HG03378 (cell line): Measurements from ENCODE around the gene CD300LF.

Experiments
- ATAC-seq: cut with Tn5 transposase; IDR thresholded peaks from one replicate; pipeline ENCODE4 v1.9.1; 2021; ENCODE audit warnings: mild to moderate bottlenecking, moderate library complexity; ENCODE audit not compliant: unreplicated experiment

The CD300LF gene

DNA sequence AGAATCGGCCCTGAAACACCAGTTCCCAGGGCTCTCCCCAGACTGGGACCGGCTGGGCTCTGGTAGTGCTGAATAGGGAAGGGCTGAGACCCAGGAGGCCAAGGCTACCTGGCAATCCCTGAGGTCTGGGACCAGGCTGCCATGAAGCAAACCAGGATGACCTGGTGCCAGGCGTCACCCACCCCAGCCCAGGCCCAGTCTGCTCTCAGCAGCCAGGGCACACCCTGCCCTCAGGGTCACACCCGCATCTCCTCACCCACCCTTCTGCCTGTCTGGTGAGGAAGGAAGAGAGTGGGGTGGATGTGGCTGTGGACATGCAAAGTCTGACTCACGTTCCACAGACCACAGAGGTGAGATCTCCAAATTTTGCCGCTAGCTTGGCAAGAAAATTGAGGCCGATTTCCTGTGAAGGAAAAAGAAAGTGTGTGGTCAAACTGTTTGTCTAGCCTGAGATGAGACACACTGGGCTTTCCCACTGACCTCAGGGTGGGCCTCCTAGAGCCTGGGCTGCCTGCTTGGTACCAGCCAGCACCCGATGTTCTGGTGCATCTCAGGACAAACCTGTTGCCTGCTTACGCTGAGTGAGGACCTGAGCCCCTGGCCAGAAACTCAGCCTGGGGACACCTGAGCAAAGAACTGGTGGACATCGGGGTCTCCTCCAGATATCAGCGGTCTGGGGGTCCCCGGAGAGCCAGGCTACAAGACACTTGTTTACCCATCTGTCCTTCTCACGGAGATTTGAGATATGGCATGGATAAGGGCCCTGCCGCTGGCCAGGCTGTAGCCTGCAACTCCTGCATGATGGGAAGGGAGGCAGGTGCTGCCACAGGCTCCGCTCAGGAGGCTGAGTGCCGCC is 18.0 kb upstream of the CD300LF start:
- ATAC-seq = no peak

DNA sequence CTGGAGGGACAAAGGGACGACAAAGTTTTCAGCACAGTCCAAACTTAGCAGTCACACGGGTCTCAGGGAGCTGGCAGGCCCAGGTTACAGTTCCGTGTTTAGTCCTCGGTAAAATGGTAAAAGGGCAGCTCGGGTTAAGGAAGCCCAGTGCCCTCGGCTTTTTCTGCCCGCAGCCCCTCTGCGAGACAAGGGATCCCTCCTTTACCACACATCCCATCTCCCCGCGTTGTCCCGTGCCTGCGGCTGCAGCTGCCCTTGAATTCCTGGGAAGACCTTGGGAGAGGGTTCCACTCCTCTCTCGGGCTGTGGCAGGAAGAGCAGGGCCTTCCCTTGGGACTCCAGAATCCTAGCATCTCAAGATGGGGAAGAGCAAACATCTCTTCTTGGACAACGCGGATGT is 17.1 kb upstream of the CD300LF start:
- ATAC-seq = no peak

- ATAC-seq = no peak
Measured at GRCh38 chr17:74729368-74729767, 16.6 kb upstream of the CD300LF start.

DNA sequence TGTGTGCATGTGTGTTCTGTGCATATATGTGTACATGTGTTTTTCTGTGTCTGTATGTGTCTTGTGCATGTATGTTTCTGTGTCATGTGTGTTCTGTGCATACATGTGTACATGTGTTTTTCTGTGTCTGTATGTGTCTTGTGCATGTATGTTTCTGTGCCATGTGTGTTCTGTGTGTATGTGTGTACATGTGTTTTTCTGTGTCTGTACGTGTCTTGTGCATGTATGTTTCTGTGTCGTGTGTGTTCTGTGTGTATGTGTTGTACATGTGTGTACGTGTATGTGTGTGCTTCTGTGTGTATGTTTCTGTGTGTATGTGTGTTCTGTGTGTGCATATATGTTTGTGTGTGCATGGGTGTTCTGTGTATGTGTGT is 16.0 kb upstream of the CD300LF start:
- ATAC-seq = no peak

DNA sequence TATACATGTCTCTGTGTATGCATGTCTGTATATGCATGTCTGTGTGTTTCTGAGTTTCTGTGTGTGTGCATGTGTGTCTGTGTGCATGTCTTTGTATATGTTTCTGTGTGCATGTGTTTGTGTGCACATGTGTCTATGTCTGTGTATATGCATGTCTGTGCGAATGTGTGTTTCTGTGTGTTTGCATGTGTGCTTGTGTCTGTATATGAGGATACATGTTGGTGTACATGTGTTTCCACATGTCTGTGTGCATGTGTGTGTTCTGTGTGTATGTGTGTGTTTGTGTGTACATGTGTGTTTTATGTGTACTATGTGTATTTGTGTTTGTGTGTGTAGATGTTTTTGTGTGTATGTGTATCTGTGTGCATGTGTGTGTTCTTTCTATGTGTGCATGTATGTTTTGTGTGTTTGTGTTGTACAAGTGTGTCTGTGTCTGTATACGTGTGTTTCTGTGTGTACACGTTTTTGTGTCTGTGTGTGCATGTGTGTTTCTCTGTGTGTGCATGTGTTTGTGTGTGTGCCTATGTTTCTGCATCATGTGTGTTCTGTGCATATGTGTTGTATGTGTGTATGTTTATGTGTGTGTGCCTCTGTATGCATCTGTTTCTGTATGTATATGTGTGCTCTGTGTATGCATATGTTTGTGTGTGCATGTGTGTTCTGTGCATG is 15.4 kb upstream of the CD300LF start:
- ATAC-seq = no peak

- no peak for ATAC-seq
Measured at GRCh38 chr17:74725111-74725510, 12.4 kb upstream of the CD300LF start.

DNA sequence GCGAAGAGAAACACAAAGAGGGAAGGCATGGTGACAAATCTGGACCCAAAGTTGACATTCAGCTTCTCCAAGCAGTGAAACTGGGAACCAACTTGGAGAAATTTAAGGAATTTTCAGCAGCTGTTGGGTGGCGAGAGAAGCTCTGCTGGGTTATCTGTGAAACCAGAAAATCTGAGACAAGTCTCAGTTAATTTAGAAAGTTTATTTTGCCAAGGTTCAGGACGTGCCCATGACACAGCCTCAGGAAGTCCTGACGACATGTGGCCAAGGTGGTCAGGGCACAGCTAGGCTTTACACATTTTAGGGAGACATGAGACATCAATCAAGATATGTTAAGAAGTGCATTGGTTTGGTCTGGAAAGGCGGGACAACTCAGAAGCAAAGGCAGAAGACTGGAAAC is 11.2 kb upstream of the CD300LF start:
- ATAC-seq = no peak

DNA sequence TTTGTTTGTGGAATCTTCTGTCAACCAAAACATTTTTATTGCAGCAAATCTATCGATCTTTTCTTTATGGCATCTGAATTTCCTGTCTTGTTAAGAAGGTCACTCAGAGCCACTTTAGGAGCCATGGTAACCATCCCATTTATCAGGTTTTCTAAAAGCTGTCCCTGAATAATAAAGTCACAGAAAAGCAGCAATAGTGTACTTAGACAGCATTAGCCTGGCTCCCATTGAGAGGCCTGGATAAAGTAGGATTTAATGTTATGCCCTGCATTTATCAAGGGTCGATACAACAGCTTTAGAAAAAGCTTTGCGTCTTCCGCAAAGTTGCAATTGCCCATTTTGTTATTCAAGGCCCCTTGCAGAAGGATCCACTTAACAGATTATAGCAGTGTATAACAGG is 10.1 kb upstream of the CD300LF start:
- ATAC-seq = no peak

DNA sequence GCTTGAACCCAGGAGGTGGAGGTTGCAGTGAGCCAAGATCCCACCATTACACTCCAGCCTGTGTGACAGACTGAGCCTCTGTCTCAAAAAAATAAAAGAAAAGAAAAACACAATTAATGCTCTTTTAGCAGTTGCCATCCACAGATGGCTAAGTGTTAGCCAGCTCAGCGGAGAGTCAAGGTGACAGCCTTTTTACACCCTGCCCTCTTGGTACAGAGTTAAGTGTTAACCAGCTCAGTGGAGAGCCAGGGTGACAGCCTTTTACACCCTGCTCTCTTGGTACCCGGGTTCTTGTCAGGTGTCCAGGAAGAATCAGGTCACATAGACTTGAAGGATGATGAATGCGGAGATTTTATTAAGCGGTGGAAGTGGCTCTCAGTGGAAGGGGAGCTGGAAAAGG is 7.8 kb upstream of the CD300LF start:
- no peak for ATAC-seq

GRCh38 chr17:74715144-74715543 is 2.4 kb upstream of the CD300LF start:
- no peak for ATAC-seq

DNA sequence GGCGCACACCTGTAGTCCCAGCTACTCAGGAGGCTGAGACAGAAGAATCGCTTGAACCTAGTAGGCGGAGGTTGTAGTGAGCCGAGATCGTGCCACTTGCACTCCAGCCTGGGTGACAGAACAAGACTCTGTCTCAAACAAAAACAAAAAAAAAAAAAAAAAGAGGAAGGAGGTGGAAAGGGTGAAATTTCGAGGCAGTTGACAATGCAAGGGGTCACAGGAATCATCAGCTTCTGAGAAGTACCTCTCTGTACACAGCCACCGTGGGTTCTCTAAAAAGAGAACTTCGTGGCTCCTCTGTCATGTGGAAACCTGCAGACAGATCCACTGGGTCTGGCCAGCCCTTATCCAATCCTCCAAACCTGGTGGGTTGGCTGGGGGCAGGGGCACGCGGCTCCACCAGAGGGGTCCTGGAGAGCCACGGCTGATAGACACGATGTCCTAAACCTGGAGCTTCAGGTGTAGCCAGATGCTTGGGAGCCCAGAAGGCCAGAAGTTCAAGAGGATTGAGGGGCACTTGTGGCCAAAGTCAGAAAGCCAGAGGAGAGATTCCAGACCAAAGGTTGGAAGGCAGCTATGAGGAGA is 540 bp upstream of the CD300LF start:
- no peak for ATAC-seq

DNA sequence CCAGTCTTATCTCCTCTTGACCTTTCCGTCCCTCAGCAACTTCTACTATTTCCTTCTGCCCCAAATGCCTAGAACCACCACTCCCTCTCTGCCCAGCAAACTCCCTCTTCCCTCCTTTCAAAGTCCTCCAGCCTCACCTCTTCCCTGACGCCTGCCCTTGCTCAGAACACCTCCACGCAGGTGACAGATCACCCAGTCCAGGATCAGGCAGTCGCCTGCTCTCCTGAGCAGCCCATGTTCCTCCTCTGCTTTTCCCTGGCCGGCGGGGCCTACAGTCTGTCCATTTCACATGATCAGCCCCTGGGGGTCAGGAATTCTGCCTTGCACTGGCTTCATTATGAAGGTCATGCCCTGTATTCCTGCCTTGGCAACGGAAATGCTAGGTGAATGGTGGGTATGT is 422 bp downstream of the CD300LF start:
- ATAC-seq = no peak

DNA sequence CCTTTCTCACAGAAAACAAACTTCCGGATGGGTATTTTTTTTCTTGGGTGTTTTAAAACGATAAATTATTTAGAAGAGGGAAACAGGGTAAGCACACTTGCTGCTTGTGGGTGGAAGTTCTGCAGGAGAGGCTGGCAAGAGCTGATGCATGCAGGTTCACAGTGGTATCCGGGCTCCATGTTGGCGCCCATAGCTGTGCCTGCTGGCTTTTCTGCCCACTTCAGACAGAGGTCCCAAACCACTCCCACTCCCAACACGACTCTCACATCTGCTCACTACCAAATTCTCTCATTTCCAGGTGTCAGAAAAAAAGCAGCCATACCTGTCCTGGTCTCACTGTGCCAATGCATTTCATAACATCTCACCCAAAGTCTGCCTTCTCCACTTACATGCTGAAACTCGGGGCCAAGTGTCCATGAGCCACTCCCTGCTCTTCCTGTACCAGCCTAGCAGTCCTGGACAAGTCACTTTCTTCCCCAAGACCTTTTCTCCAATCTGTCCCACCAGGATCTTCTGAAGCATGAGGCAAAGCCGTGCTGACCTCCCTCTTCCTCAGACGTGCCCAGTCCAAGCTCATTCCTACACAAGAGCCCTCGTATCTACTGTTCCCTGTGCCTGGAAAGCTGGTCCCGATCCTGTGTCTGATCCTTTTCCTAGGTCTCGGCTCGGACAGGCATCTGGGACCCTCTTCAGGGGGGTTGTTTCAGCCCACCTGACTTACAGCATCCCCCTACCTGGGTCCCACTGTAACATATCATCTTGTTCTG is 1.5 kb downstream of the CD300LF start:
- ATAC-seq = no peak

GRCh38 chr17:74704544-74704943 is 8.2 kb downstream of the CD300LF start:
- no peak for ATAC-seq

DNA sequence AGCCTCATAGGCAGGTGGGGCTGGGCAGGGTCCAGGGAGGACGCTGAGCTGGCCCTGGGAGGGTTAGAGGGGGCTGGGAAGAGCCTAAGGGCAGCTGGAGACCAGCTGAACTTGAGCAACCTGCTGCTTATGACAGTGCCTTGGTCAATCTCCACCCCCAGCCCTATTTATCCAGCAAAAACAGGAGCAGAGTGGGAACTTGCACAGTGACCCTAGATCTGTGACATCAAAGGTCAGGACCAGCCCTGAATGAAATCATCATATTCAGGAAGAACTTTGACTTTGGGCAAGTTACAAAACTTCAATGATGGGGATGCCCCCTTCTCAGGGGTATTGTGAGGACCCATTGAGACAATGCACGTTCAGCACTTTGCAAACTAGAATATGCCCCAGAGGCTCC is 9.4 kb downstream of the CD300LF start:
- no peak for ATAC-seq

DNA sequence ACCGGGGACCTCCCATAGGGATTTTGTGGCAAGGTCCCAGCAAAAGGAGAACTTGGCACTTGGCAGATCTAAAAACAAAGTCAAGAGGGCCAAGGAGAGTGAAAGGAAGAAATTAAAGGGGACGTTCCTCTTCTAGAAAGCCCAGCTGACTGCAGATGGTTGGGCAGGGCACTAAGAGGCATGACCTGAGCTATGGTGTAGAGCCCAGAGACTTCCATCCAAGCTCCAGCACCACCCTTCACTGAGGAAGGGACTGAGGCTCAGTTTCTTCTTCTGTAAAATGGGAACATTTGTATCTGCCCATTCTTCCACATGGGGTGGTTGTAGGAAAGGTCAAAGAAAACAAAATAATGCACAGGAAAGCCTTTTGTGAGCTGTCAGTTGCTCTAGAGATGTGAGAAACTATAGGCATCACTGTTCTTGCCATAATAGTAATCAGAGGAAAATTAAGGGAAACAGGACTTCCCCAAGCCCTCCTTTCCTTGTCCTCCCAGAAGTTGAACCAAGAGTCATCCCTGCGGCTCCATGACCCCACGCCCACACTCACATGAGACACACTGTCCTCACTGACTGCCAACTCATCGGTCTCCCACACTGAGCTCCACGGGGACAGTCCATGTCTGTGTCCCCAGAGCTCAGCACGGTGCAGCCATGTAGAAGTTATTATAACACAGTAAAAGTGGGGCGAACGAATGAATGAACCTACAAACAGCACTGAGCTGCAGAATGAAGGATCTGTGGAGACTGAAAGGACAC is 10.4 kb downstream of the CD300LF start:
- ATAC-seq = no peak

- no peak for ATAC-seq
Measured at GRCh38 chr17:74699236-74699635, 13.5 kb downstream of the CD300LF start.

DNA sequence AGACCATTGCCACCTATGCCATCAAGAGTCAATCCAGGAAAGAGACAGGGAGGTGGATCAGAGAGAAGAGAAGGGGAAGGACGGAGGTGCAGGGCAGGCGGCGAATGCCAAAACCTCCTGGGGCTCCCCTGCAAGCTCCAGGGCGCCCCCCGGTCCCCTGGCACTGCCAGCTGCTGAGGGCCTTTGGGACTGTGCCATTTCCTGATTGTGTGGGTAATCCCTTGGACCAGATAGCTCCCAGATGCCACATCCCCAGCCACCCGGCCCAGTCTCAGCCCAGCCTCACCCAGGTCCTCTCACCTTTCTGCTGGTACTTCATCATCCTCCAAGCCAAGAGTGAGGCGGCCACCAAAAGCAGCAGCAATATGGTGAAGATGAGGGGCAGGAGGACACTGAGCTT is 14.7 kb downstream of the CD300LF start:
- no peak for ATAC-seq

- no peak for ATAC-seq
Measured at GRCh38 chr17:74697515-74697914, 15.2 kb downstream of the CD300LF start.

DNA sequence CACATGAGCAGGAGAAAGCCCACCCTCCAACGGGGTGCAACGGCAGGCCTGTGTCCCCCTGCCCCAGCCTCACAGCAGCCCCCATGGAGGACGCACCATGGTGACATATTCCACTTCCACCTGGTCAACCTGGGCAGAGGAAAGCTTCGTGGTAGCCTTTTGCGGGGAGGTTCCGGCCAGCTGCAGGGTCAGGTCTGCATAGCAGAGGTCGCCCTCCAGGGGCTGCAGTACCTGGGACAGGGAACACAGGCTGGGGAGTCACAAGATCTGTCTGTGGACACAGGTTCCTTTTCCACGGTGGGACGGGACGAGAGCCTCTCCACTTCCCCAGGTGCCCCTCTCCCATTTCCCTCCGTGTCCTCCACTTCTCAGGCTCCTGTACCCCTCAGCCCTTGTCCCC is 17.1 kb downstream of the CD300LF start:
- ATAC-seq = no peak

GRCh38 chr17:74694081-74694480 is 18.6 kb downstream of the CD300LF start:
- no peak for ATAC-seq
